ENCODE measurements around the gene THSD7A.

DNA sequence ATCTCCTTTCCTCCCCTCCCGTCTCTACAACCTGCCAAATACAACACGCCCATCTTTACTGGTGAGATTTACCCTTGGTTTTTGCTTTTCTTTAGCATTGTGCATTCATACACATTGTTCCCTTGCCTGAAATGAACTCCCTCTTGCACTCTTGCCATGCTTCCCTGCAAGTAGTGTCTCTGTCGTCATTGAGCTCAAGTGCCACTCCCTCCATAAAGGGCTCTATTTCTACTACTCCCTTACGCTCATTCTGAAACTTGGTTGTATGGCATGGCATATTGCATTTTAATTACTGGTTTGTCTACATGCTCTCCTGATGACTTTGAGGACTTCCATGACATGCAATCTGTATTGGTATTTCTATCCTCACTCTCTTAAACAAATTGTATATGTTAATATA lies 242.7 kb downstream of the THSD7A start:
- TF ChIP-seq, protein P1, sequence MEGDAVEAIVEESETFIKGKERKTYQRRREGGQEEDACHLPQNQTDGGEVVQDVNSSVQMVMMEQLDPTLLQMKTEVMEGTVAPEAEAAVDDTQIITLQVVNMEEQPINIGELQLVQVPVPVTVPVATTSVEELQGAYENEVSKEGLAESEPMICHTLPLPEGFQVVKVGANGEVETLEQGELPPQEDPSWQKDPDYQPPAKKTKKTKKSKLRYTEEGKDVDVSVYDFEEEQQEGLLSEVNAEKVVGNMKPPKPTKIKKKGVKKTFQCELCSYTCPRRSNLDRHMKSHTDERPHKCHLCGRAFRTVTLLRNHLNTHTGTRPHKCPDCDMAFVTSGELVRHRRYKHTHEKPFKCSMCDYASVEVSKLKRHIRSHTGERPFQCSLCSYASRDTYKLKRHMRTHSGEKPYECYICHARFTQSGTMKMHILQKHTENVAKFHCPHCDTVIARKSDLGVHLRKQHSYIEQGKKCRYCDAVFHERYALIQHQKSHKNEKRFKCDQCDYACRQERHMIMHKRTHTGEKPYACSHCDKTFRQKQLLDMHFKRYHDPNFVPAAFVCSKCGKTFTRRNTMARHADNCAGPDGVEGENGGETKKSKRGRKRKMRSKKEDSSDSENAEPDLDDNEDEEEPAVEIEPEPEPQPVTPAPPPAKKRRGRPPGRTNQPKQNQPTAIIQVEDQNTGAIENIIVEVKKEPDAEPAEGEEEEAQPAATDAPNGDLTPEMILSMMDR (IDR thresholded peaks at IDR 0.05) = no peak
- TF ChIP-seq EP300 (IDR thresholded peaks at IDR 0.05) = no peak

Measured in tibial nerve (tissue), 4 donors.